Stimulated activated naive CD8-positive, alpha-beta T cell treated with anti-CD3 and anti-CD28 coated beads, Interleukin-15, Interleukin-2, amounts not matched to agents 100 ng/mL and 50 ng/mL, for 24 hours (primary cell): Measurements from ENCODE around the gene CYTH3.

Experiments
- H3K27ac Mint-ChIP-seq: one replicate; pipeline ENCODE4 v1.8.0; 2021; ENCODE audit warnings: mild to moderate bottlenecking, mixed read lengths
- H3K27me3 Mint-ChIP-seq: one replicate; pipeline ENCODE4 v1.8.0; 2021; ENCODE audit warnings: mixed read lengths
- H3K36me3 Mint-ChIP-seq: one replicate; pipeline ENCODE4 v1.8.0; 2021; ENCODE audit warnings: low read depth, mixed read lengths
- H3K4me1 Mint-ChIP-seq: one replicate; pipeline ENCODE4 v1.8.0; 2021; ENCODE audit warnings: low read depth, mixed read lengths
- H3K4me3 Mint-ChIP-seq: one replicate; pipeline ENCODE4 v1.8.0; 2021; ENCODE audit warnings: mild to moderate bottlenecking, mixed read lengths
- H3K9me3 Mint-ChIP-seq: one replicate; pipeline ENCODE4 v1.8.0; 2021; ENCODE audit warnings: mixed read lengths

CYTH3 gene

DNA sequence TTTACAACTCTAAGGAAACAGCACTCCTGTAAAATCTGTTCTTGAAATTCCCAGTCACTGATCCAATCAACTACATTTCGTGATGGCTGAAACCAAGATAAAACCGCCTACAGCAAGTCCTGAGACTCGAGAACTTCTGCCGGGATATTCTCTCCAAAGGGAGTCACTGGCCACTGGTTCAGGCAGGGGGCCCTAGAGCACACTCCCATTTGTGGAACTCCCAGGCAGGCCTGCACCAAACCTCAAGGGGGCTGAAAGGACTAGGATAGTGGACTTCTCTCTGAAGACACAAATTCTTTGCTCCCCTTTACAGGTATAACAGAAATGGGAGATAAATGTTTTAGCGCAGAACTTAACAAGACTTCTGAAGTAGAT is 16.3 kb downstream of the CYTH3 start:
- H3K27me3 Mint-ChIP-seq: peaks cover 17% of the 10 kb centered on the region
- H3K27ac Mint-ChIP-seq: peak overlapping the region; percentile 85
- peaks cover 65% of the 10 kb centered on the region for H3K4me1 Mint-ChIP-seq
- no peaks in the 10 kb centered on the region for H3K36me3 Mint-ChIP-seq
- H3K9me3 Mint-ChIP-seq: no peaks in the 10 kb centered on the region
- H3K4me3 Mint-ChIP-seq: no peak overlapping the region

- H3K9me3 Mint-ChIP-seq: no peaks in the 10 kb centered on the region
- H3K36me3 Mint-ChIP-seq: no peaks in the 10 kb centered on the region
- H3K27me3 Mint-ChIP-seq: peaks cover 17% of the 10 kb centered on the region
- H3K27ac Mint-ChIP-seq: no peak overlapping the region
- H3K4me3 Mint-ChIP-seq: no peak overlapping the region
- peaks cover 67% of the 10 kb centered on the region for H3K4me1 Mint-ChIP-seq
Measured at GRCh38 chr7:6254866-6255265, 17.6 kb downstream of the CYTH3 start.

GRCh38 chr7:6252748-6253147 is 19.7 kb downstream of the CYTH3 start:
- no peak overlapping the region for H3K27ac Mint-ChIP-seq
- peaks cover 17% of the 10 kb centered on the region for H3K27me3 Mint-ChIP-seq
- no peaks in the 10 kb centered on the region for H3K36me3 Mint-ChIP-seq
- no peaks in the 10 kb centered on the region for H3K9me3 Mint-ChIP-seq
- peaks cover 50% of the 10 kb centered on the region for H3K4me1 Mint-ChIP-seq
- H3K4me3 Mint-ChIP-seq: no peak overlapping the region

- peaks cover 17% of the 10 kb centered on the region for H3K27me3 Mint-ChIP-seq
- no peaks in the 10 kb centered on the region for H3K36me3 Mint-ChIP-seq
- no peaks in the 10 kb centered on the region for H3K9me3 Mint-ChIP-seq
- H3K27ac Mint-ChIP-seq: no peak overlapping the region
- no peak overlapping the region for H3K4me3 Mint-ChIP-seq
- H3K4me1 Mint-ChIP-seq: peaks cover 46% of the 10 kb centered on the region
Measured at GRCh38 chr7:6252341-6252746, 20.1 kb downstream of the CYTH3 start.

DNA sequence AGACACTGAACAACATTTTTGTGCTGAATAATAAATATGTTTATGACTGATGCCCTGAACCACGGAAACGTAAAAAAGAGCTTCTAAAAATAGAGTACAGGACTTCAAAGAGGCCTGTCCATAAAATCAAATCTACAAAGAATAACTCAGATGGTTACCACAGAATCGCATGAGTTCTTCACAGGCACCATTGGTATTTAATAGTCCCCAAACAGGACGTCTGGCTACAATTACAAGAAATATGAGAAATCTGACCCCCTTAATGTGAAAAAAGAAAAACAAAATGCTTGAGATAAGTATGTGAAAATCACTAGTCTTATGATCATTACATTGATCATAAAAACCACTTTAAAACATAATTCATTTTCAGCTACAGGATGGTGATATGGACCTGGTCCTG is 20.8 kb downstream of the CYTH3 start:
- no peak overlapping the region for H3K4me3 Mint-ChIP-seq
- H3K36me3 Mint-ChIP-seq: no peaks in the 10 kb centered on the region
- H3K27me3 Mint-ChIP-seq: peaks cover 17% of the 10 kb centered on the region
- H3K4me1 Mint-ChIP-seq: peaks cover 39% of the 10 kb centered on the region
- no peak overlapping the region for H3K27ac Mint-ChIP-seq
- H3K9me3 Mint-ChIP-seq: no peaks in the 10 kb centered on the region

DNA sequence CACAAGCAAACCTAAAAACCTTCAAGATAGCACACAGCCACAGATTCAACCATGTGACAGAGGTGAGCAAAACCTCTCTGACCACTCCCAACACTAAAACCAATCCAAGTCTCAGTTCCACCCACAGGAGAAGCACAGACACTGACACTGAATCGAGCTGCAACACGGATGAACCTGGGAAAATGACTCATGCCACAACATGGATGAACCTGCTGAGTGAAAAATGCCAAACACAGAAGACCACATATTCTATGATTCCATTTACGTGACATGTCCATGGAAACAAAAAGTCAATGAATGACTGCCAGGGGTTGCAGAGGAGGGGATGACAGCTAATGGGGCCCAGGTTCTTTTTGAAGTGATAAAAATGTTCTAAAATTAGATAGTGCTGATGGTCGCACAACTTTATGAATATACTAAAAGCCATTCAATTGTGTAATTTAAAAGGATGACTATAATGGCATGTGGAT is 22.0 kb downstream of the CYTH3 start:
- Mint-ChIP-seq H3K36me3 (no peaks in the 10 kb centered on the region), H3K27me3 (peaks cover 17% of the 10 kb centered on the region)

DNA sequence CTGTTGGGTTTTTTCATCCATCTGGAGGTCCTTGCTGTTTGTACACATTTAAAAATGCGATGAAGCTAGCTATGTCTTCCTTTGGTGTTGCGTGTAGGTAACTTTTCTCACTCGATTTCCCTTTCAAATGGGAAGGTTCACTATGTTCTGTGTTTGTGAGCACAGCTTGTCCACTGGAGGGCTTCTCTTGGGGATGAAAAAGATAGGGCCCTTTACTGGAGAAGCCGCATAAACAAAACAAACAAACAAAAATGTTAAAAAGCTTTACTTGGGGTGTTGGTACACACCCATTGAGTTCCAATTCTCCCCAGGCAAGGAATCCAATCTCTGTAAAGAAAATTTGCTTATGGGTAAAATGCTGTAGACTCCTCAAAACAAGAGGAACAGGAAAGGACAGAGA is 23.4 kb downstream of the CYTH3 start:
- Mint-ChIP-seq H3K4me1 (peaks cover 22% of the 10 kb centered on the region), H3K4me3 (no peak overlapping the region), H3K36me3 (no peaks in the 10 kb centered on the region), H3K9me3 (no peaks in the 10 kb centered on the region), H3K27me3 (peaks cover 12% of the 10 kb centered on the region), H3K27ac (no peak overlapping the region)

More for the DNA sequence above, 22.0 kb downstream of the CYTH3 start:
- Mint-ChIP-seq H3K4me1 (peaks cover 30% of the 10 kb centered on the region), H3K9me3 (no peaks in the 10 kb centered on the region), H3K4me3 (peak overlapping the region; percentile 50), H3K27ac (peak overlapping the region; percentile 53)

DNA sequence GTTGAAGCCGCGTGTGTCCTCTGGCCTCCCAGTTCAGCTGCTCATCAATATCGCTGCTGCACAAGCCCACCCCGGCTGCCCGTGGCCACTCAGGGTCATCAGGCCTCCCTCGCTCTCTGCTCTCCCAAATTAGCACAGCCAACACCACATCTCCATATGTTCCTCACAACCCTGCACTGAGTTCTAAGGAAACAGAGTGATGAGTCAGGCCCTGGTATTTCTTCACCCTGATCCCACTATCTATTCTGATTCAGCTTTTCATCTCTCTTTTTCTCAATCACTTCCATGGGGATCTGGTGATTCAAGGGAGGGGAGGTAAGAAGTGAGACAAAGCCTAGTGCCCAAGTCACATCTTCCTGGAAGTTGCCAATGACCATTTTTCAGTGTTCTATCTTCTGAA is 23.8 kb downstream of the CYTH3 start:
- peaks cover 12% of the 10 kb centered on the region for H3K27me3 Mint-ChIP-seq
- no peak overlapping the region for H3K4me3 Mint-ChIP-seq
- H3K4me1 Mint-ChIP-seq: peaks cover 22% of the 10 kb centered on the region
- no peak overlapping the region for H3K27ac Mint-ChIP-seq
- no peaks in the 10 kb centered on the region for H3K9me3 Mint-ChIP-seq
- H3K36me3 Mint-ChIP-seq: no peaks in the 10 kb centered on the region

DNA sequence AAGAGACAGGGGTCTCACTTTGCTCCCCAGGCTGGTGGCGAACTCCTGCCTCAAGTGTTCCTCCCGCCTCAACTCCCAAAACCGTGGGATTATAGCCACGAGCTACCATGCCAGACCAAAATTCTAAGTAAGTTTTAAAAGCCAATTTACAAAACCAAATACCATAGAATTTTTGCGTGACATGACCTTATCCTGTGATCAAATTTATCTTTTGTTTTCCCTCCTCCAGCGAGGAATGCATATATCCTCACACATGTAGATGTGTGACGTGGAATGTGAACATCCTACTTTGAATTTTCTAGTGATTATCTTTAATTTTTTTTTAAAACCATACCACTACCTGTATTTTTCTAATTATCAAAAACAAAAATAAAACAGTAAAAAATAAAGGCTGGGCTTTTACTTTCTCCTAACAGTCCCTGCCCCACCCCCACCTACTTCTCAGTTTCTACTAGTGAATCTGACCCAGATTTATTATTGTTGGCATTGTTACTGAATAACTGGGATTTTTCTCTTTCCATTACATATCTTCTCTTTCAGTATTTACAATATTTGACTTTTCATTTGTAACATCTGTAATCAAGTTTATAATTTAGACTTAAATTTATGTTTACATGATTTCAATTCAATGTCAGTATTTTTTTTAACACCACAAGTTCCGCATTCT is 26.0 kb downstream of the CYTH3 start:
- Mint-ChIP-seq H3K27me3 (no peaks in the 10 kb centered on the region), H3K9me3 (no peaks in the 10 kb centered on the region), H3K4me3 (no peak overlapping the region), H3K36me3 (no peaks in the 10 kb centered on the region), H3K27ac (no peak overlapping the region), H3K4me1 (peaks cover 16% of the 10 kb centered on the region)

GRCh38 chr7:6244021-6244420 is 28.4 kb downstream of the CYTH3 start:
- H3K27me3 Mint-ChIP-seq: peaks cover 3% of the 10 kb centered on the region
- H3K4me1 Mint-ChIP-seq: peaks cover 19% of the 10 kb centered on the region
- H3K27ac Mint-ChIP-seq: no peak overlapping the region
- H3K36me3 Mint-ChIP-seq: no peaks in the 10 kb centered on the region
- H3K4me3 Mint-ChIP-seq: no peak overlapping the region
- H3K9me3 Mint-ChIP-seq: no peaks in the 10 kb centered on the region

- Mint-ChIP-seq H3K4me3 (no peak overlapping the region), H3K4me1 (peaks cover 19% of the 10 kb centered on the region), H3K9me3 (no peaks in the 10 kb centered on the region), H3K36me3 (no peaks in the 10 kb centered on the region), H3K27ac (no peak overlapping the region), H3K27me3 (peaks cover 3% of the 10 kb centered on the region)
Measured at GRCh38 chr7:6243168-6243567, 29.3 kb downstream of the CYTH3 start.

DNA sequence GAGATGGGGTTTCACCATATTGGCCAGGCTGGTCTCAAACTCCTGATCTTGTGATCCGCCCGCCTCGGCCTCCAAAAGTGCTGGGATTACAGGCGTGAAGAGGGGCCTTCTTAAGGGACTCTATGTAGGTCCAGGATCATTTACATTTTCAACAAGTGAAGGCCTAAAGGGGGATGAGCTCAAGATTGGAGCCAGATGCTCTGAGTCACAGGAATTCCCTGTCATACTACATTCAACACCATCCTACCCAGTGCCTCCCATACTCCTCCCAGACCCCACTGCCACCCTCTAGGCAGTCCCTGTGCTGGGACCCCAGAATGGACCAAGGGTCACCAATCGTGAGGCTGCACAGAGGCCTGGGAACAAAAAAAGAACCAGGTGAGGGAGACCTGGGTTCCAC is 29.9 kb downstream of the CYTH3 start:
- peaks cover 19% of the 10 kb centered on the region for H3K4me1 Mint-ChIP-seq
- no peak overlapping the region for H3K27ac Mint-ChIP-seq
- peaks cover 3% of the 10 kb centered on the region for H3K27me3 Mint-ChIP-seq
- no peaks in the 10 kb centered on the region for H3K9me3 Mint-ChIP-seq
- no peaks in the 10 kb centered on the region for H3K36me3 Mint-ChIP-seq
- no peak overlapping the region for H3K4me3 Mint-ChIP-seq

DNA sequence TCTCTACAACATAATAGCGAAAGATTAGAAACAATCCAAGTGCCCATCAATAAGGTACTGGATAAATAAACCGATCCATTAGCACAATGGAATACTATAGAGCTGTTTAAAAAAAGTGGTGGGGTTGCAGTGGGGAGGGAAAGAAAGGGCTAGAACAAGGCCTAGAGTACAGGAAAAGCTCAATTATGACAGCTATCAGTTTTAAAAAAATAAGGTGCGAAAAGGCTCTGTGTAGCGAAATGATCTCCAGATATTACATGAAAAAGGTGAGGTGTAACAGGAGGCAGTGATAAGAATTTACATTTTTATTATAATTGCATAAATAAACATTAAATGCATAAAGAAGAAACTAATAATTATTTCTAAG is 30.8 kb downstream of the CYTH3 start:
- Mint-ChIP-seq H3K4me1 (peaks cover 19% of the 10 kb centered on the region), H3K4me3 (no peak overlapping the region), H3K27ac (no peak overlapping the region), H3K27me3 (peaks cover 3% of the 10 kb centered on the region), H3K36me3 (no peaks in the 10 kb centered on the region), H3K9me3 (no peaks in the 10 kb centered on the region)

DNA sequence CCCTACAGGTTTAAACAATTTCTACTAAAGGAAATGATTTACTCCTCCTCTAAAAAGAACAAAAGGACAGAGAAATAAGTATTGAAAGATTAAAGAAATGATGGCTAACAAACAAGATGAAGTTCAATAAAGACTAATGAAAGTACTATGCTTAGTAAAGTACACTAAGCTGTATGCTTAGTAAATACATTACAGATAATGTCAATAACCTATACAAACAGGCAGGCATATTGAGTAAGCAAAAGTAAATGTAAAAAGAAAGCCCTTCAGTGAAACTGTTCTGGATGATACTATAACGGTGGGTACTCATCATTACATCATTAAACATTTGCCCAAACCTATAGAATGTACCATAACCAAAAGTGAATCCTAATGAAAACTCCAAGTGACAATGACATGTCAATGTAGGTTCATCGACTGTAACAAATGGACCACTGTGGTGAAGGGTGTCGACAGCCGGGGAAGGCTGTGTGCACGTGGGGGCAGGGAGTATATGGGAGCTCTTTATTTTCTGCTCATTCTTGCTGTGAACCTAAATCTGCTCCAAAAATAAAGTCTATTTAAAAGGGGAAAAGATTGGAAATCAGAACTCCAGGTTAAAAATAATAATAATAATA is 34.0 kb downstream of the CYTH3 start:
- Mint-ChIP-seq H3K27me3 (peaks cover 3% of the 10 kb centered on the region), H3K4me3 (no peak overlapping the region), H3K9me3 (no peaks in the 10 kb centered on the region), H3K36me3 (no peaks in the 10 kb centered on the region), H3K4me1 (peaks cover 34% of the 10 kb centered on the region), H3K27ac (no peak overlapping the region)

- peaks cover 3% of the 10 kb centered on the region for H3K27me3 Mint-ChIP-seq
- peaks cover 38% of the 10 kb centered on the region for H3K4me1 Mint-ChIP-seq
- no peaks in the 10 kb centered on the region for H3K36me3 Mint-ChIP-seq
- H3K9me3 Mint-ChIP-seq: no peaks in the 10 kb centered on the region
- H3K4me3 Mint-ChIP-seq: no peak overlapping the region
- H3K27ac Mint-ChIP-seq: no peak overlapping the region
Measured at GRCh38 chr7:6237730-6238129, 34.7 kb downstream of the CYTH3 start.

- peaks cover 45% of the 10 kb centered on the region for H3K4me1 Mint-ChIP-seq
- no peak overlapping the region for H3K4me3 Mint-ChIP-seq
- H3K27ac Mint-ChIP-seq: no peak overlapping the region
- H3K36me3 Mint-ChIP-seq: no peaks in the 10 kb centered on the region
- no peaks in the 10 kb centered on the region for H3K9me3 Mint-ChIP-seq
- peaks cover 4% of the 10 kb centered on the region for H3K27me3 Mint-ChIP-seq
Measured at GRCh38 chr7:6237011-6237410, 35.4 kb downstream of the CYTH3 start.
